Suprapubic skin (tissue), 4 donors: Measurements from ENCODE around the gene KCNK5.

ENCODE experiments used
- CTCF ChIP-seq, 2 donors: fragments of 200-600 bp in 1 of 2; fragments of 450-650 bp in 1 of 2; sonication (generic) in 1 of 2; IDR thresholded peaks; one replicate each; pipeline ENCODE4 v1.5.1; 2016 to 2019; ENCODE audit warnings: antibody characterized with exemption in 2 of 2, mild to moderate bottlenecking in 1 of 2, moderate library complexity in 1 of 2
- POLR2A ChIP-seq, 2 donors: fragments of 450-650 bp; IDR thresholded peaks; one replicate each; pipeline ENCODE4 v1.6.1; 2017; ENCODE audit warnings: antibody characterized with exemption in 2 of 2, mild to moderate bottlenecking in 2 of 2, moderate library complexity in 2 of 2
- POLR2AphosphoS5 ChIP-seq, 3 donors: sonication (generic); formaldehyde crosslinking; IDR thresholded peaks; one replicate each; pipeline ENCODE4 v1.6.1; 2017; ENCODE audit warnings: antibody characterized with exemption in 3 of 3

- TF ChIP-seq CTCF (IDR thresholded peaks at IDR 0.05) (no peak), POLR2AphosphoS5 (IDR thresholded peaks at IDR 0.05) (no peak), POLR2A (IDR thresholded peaks at IDR 0.05) (no peak)
These were observed 38.9 kb upstream of the KCNK5 start for GRCh38 chr6:39268171-39268570.
